ENCODE measurements around the gene TEPSIN.

- TF ChIP-seq CTCF (IDR thresholded peaks at IDR 0.05 in 4 of 5, conservative IDR thresholded peaks at IDR 0.05 in 1 of 5) (no peak), POLR2A (IDR thresholded peaks at IDR 0.05) (no peak)
Measured at GRCh38 chr17:81252326-81252986, 13.6 kb upstream of the TEPSIN start.
